ENCODE data around the gene TBC1D16. TPM values are rescaled to one million over a fixed set of nuclear protein-coding genes. Genes with fewer than 3 reads are reported as not detected.

Gene TBC1D16
- total and polyA plus RNA-seq, 2 donors = 15.8 to 21.5 TPM

GRCh38 chr17:80025796-80026195 lies 9.9 kb downstream of the TBC1D16 start:
- Histone ChIP-seq H3K4me3 (ENCODE audit: low read depth, low read length) (no peak overlapping the region), H3K4me1 (ENCODE audit: insufficient read depth) (peaks cover 3% of the 10 kb centered on the region), H3K36me3 (ENCODE audit: insufficient read depth) (no peaks in the 10 kb centered on the region), H3K27ac (ENCODE audit: low read depth) (no peak overlapping the region)
- no peak for DNase-seq (ENCODE audit: extremely low spot score)
- WGBS = 80% methylated on average over 10 of the region's 10 CpGs

- Histone ChIP-seq H3K36me3 (ENCODE audit: insufficient read depth) (no peaks in the 10 kb centered on the region), H3K27ac (ENCODE audit: low read depth) (no peak overlapping the region), H3K4me3 (ENCODE audit: low read depth, low read length) (no peak overlapping the region), H3K4me1 (ENCODE audit: insufficient read depth) (peaks cover 3% of the 10 kb centered on the region)
- no peak for DNase-seq (ENCODE audit: extremely low spot score)
- 46% methylated on average over 11 of the region's 11 CpGs for WGBS
These were observed 10.5 kb downstream of the TBC1D16 start for GRCh38 chr17:80025140-80025539.

- Histone ChIP-seq H3K4me1 (ENCODE audit: insufficient read depth) (peaks cover 3% of the 10 kb centered on the region), H3K36me3 (ENCODE audit: insufficient read depth) (no peaks in the 10 kb centered on the region), H3K4me3 (ENCODE audit: low read depth, low read length) (peak overlapping the region; percentile 10), H3K27ac (ENCODE audit: low read depth) (no peak overlapping the region)
- DNase-seq (ENCODE audit: extremely low spot score) = no peak
- WGBS = 49% methylated on average over 10 of the region's 10 CpGs
These were observed 11.3 kb downstream of the TBC1D16 start for GRCh38 chr17:80024206-80024972.

GRCh38 chr17:80023481-80024205 lies 12.0 kb downstream of the TBC1D16 start:
- H3K36me3 ChIP-seq (ENCODE audit: insufficient read depth) = no peaks in the 10 kb centered on the region
- WGBS = 44% methylated on average over 43 of the region's 43 CpGs
- no peak for DNase-seq (ENCODE audit: extremely low spot score)
- peak overlapping the region; percentile 10 for H3K4me3 ChIP-seq (ENCODE audit: low read depth, low read length)
- H3K4me1 ChIP-seq (ENCODE audit: insufficient read depth) = peaks cover 2% of the 10 kb centered on the region
- H3K27ac ChIP-seq (ENCODE audit: low read depth) = no peak overlapping the region

- WGBS = 96% methylated on average over 2 of the region's 2 CpGs
- Histone ChIP-seq H3K27ac (ENCODE audit: low read depth) (no peak overlapping the region), H3K4me1 (ENCODE audit: insufficient read depth) (peaks cover 2% of the 10 kb centered on the region), H3K36me3 (ENCODE audit: insufficient read depth) (no peaks in the 10 kb centered on the region), H3K4me3 (ENCODE audit: low read depth, low read length) (no peak overlapping the region)
- DNase-seq (ENCODE audit: extremely low spot score) = no peak
These were observed 14.1 kb downstream of the TBC1D16 start for GRCh38 chr17:80021600-80021999.

GRCh38 chr17:80018917-80019651 lies 16.6 kb downstream of the TBC1D16 start:
- 89% methylated on average over 21 of the region's 21 CpGs for WGBS
- H3K27ac ChIP-seq (ENCODE audit: low read depth) = no peak overlapping the region
- H3K4me1 ChIP-seq (ENCODE audit: insufficient read depth) = no peaks in the 10 kb centered on the region
- H3K4me3 ChIP-seq (ENCODE audit: low read depth, low read length) = no peak overlapping the region
- DNase-seq (ENCODE audit: extremely low spot score) = no peak
- no peaks in the 10 kb centered on the region for H3K36me3 ChIP-seq (ENCODE audit: insufficient read depth)

- Histone ChIP-seq H3K4me3 (ENCODE audit: low read depth, low read length) (no peak overlapping the region), H3K36me3 (ENCODE audit: insufficient read depth) (no peaks in the 10 kb centered on the region), H3K27ac (ENCODE audit: low read depth) (no peak overlapping the region), H3K4me1 (ENCODE audit: insufficient read depth) (no peaks in the 10 kb centered on the region)
- 97% methylated on average over 18 of the region's 18 CpGs for WGBS
- DNase-seq (ENCODE audit: extremely low spot score) = no peak
These were observed 18.3 kb downstream of the TBC1D16 start for GRCh38 chr17:80017226-80018010.

- Histone ChIP-seq H3K4me1 (ENCODE audit: insufficient read depth) (no peaks in the 10 kb centered on the region), H3K36me3 (ENCODE audit: insufficient read depth) (no peaks in the 10 kb centered on the region), H3K4me3 (ENCODE audit: low read depth, low read length) (no peak overlapping the region), H3K27ac (ENCODE audit: low read depth) (no peak overlapping the region)
- WGBS = 91% methylated on average over 33 of the region's 33 CpGs
- DNase-seq (ENCODE audit: extremely low spot score) = no peak
These were observed 22.6 kb downstream of the TBC1D16 start for GRCh38 chr17:80012765-80013741.

GRCh38 chr17:80011989-80012555 lies 23.6 kb downstream of the TBC1D16 start:
- WGBS = 86% methylated on average over 10 of the region's 10 CpGs
- no peak for DNase-seq (ENCODE audit: extremely low spot score)

GRCh38 chr17:80010283-80010858 lies 25.3 kb downstream of the TBC1D16 start:
- no peak overlapping the region for H3K4me3 ChIP-seq (ENCODE audit: low read depth, low read length)
- no peak for DNase-seq (ENCODE audit: extremely low spot score)
- 94% methylated on average over 33 of the region's 33 CpGs for WGBS
- H3K4me1 ChIP-seq (ENCODE audit: insufficient read depth) = no peaks in the 10 kb centered on the region
- H3K27ac ChIP-seq (ENCODE audit: low read depth) = no peak overlapping the region
- H3K36me3 ChIP-seq (ENCODE audit: insufficient read depth) = no peaks in the 10 kb centered on the region

More at GRCh38 chr17:80011989-80012555, 23.6 kb downstream of the TBC1D16 start:
- Histone ChIP-seq H3K4me1 (ENCODE audit: insufficient read depth) (no peaks in the 10 kb centered on the region), H3K4me3 (ENCODE audit: low read depth, low read length) (no peak overlapping the region), H3K27ac (ENCODE audit: low read depth) (no peak overlapping the region), H3K36me3 (ENCODE audit: insufficient read depth) (no peaks in the 10 kb centered on the region)

- no peak overlapping the region for H3K27ac ChIP-seq (ENCODE audit: low read depth)
- no peaks in the 10 kb centered on the region for H3K36me3 ChIP-seq (ENCODE audit: insufficient read depth)
- 95% methylated on average over 34 of the region's 34 CpGs for WGBS
These were observed 26.0 kb downstream of the TBC1D16 start for GRCh38 chr17:80009391-80010282.

More at GRCh38 chr17:80009391-80010282, 26.0 kb downstream of the TBC1D16 start:
- Histone ChIP-seq H3K4me1 (ENCODE audit: insufficient read depth) (no peaks in the 10 kb centered on the region), H3K4me3 (ENCODE audit: low read depth, low read length) (no peak overlapping the region)
- DNase-seq (ENCODE audit: extremely low spot score) = no peak
